Daoy (cell line): ENCODE results near the gene RND1. TPM values are rescaled to one million over a fixed set of nuclear protein-coding genes. Genes with fewer than 3 reads are reported as not detected.
A peak's percentile ranks its signal among the peaks of the same experiment; 100 is the strongest.
"Not testable (repeated sequence)": the region's sequence is repeated elsewhere in the genome, so short reads cannot be mapped to it uniquely, and the experiment has no call there.

Source experiments
- DNase-seq: peaks from one replicate; pipeline ENCODE4 v3.0.0-alpha.2; 2015; ENCODE audit warnings: low read depth
- total RNA-seq: library from RNA; depleted of rRNA; stranded (reverse); fragments of >200 nt; shearing (Covaris generic); gene quantifications from 2 replicates; pipeline ENCODE4 v1.2.3, GENCODE V29; 2014; rRNA removed

Gene RND1
- 0.51 and 4.7 TPM in 2 replicates for total RNA-seq

- peak; percentile 95 for DNase-seq
Observed at GRCh38 chr12:48865281-48866051, at the start of gene RND1. Gene RND1 (minus strand): TSS chr12:48865870. CDS start chr12:48865767, 103 bp downstream.

GRCh38 chr12:48910196-48910595 is 44.5 kb upstream of the RND1 start:
- no peak for DNase-seq

- not testable (repeated sequence) for DNase-seq
Observed at GRCh38 chr12:48909698-48910097, 44.0 kb upstream of the RND1 start.

GRCh38 chr12:48907245-48907644 is 41.6 kb upstream of the RND1 start:
- no peak for DNase-seq

GRCh38 chr12:48903982-48904411 is 38.3 kb upstream of the RND1 start:
- peak; percentile 44 for DNase-seq

- DNase-seq, result peak; percentile 12
Observed at GRCh38 chr12:48903363-48903981, 37.8 kb upstream of the RND1 start.

GRCh38 chr12:48901278-48901677 is 35.6 kb upstream of the RND1 start:
- DNase-seq, result peak; percentile 16

- no peak for DNase-seq
Observed at GRCh38 chr12:48899651-48900050, 34.0 kb upstream of the RND1 start.

- no peak for DNase-seq
Observed at GRCh38 chr12:48894271-48894670, 28.6 kb upstream of the RND1 start.

GRCh38 chr12:48890657-48891418 is 25.2 kb upstream of the RND1 start:
- peak; percentile 83 for DNase-seq

- DNase-seq, result no peak
Observed at GRCh38 chr12:48889679-48890078, 24.0 kb upstream of the RND1 start.

GRCh38 chr12:48883305-48884161 is 17.9 kb upstream of the RND1 start:
- peak; percentile 76 for DNase-seq

GRCh38 chr12:48882972-48883304 is 17.3 kb upstream of the RND1 start:
- no peak for DNase-seq

- DNase-seq, result peak; percentile 84
Observed at GRCh38 chr12:48882315-48882687, 16.6 kb upstream of the RND1 start.

GRCh38 chr12:48881686-48882314 is 16.1 kb upstream of the RND1 start:
- DNase-seq, result peak; percentile 9

GRCh38 chr12:48880647-48881046 is 15.0 kb upstream of the RND1 start:
- DNase-seq, result no peak

- no peak for DNase-seq
Observed at GRCh38 chr12:48878548-48878947, 12.9 kb upstream of the RND1 start.

- DNase-seq, result no peak
Observed at GRCh38 chr12:48875944-48876515, 10.4 kb upstream of the RND1 start.

GRCh38 chr12:48873534-48873933 is 7.9 kb upstream of the RND1 start:
- not testable (repeated sequence) for DNase-seq

- no peak for DNase-seq
Observed at GRCh38 chr12:48873096-48873495, 7.4 kb upstream of the RND1 start.

- DNase-seq, result no peak
Observed at GRCh38 chr12:48869191-48869590, 3.5 kb upstream of the RND1 start.
